ENCODE measurements around the gene TFF1.

Gene TFF1

GRCh38 chr21:42332557-42333317 lies 33.6 kb downstream of the TFF1 start:
- in situ Hi-C loops (cut with MboI; ENCODE audit: low pct_unique_long_range_greater_than_20kb, low sequenced_read_pairs): no loop called here
- DNase-seq: no peak

- in situ Hi-C loops (cut with MboI; ENCODE audit: low pct_unique_long_range_greater_than_20kb, low sequenced_read_pairs): no loop called here
- DNase-seq: no peak
Measured at GRCh38 chr21:42331660-42332059, 34.7 kb downstream of the TFF1 start.

- no peak for DNase-seq
- in situ Hi-C loops (cut with MboI; ENCODE audit: low pct_unique_long_range_greater_than_20kb, low sequenced_read_pairs): no loop called here
Measured at GRCh38 chr21:42330380-42331371, 35.7 kb downstream of the TFF1 start.

GRCh38 chr21:42324896-42325295 lies 41.4 kb downstream of the TFF1 start:
- no peak for DNase-seq
- in situ Hi-C loops (cut with MboI; ENCODE audit: low pct_unique_long_range_greater_than_20kb, low sequenced_read_pairs): no loop called here

- in situ Hi-C loops (cut with MboI; ENCODE audit: low pct_unique_long_range_greater_than_20kb, low sequenced_read_pairs): no loop called here
- DNase-seq: no peak
Measured at GRCh38 chr21:42321845-42322244, 44.5 kb downstream of the TFF1 start.

GRCh38 chr21:42321231-42321630 lies 45.1 kb downstream of the TFF1 start:
- DNase-seq: no peak
- in situ Hi-C loops (cut with MboI; ENCODE audit: low pct_unique_long_range_greater_than_20kb, low sequenced_read_pairs): no loop called here

GRCh38 chr21:42320791-42321190 lies 45.5 kb downstream of the TFF1 start:
- in situ Hi-C loops (cut with MboI; ENCODE audit: low pct_unique_long_range_greater_than_20kb, low sequenced_read_pairs): no loop called here
- DNase-seq: no peak

- no peak for DNase-seq
Measured at GRCh38 chr21:42319851-42320572, 46.3 kb downstream of the TFF1 start.

GRCh38 chr21:42319376-42319775 lies 47.0 kb downstream of the TFF1 start:
- in situ Hi-C loops (cut with MboI; ENCODE audit: low pct_unique_long_range_greater_than_20kb, low sequenced_read_pairs): no loop called here

More at GRCh38 chr21:42319851-42320572, 46.3 kb downstream of the TFF1 start:
- in situ Hi-C loops (cut with MboI; ENCODE audit: low pct_unique_long_range_greater_than_20kb, low sequenced_read_pairs): no loop called here

GRCh38 chr21:42317826-42318746 lies 48.2 kb downstream of the TFF1 start:
- in situ Hi-C loops (cut with MboI; ENCODE audit: low pct_unique_long_range_greater_than_20kb, low sequenced_read_pairs): no loop called here
- no peak for DNase-seq

More at GRCh38 chr21:42319376-42319775, 47.0 kb downstream of the TFF1 start:
- DNase-seq: no peak

- in situ Hi-C loops (cut with MboI; ENCODE audit: low pct_unique_long_range_greater_than_20kb, low sequenced_read_pairs): no loop called here
- DNase-seq: no peak
Measured at GRCh38 chr21:42317341-42317741, 49.0 kb downstream of the TFF1 start.

- in situ Hi-C loops (cut with MboI; ENCODE audit: low pct_unique_long_range_greater_than_20kb, low sequenced_read_pairs): no loop called here
- DNase-seq: no peak
Measured at GRCh38 chr21:42316891-42317290, 49.4 kb downstream of the TFF1 start.

- in situ Hi-C loops (cut with MboI; ENCODE audit: low pct_unique_long_range_greater_than_20kb, low sequenced_read_pairs): no loop called here
- no peak for DNase-seq
Measured at GRCh38 chr21:42315296-42315891, 50.9 kb downstream of the TFF1 start, which contains the start of gene TFF3. TFF3 (minus strand) TSS chr21:42315409; CDS start chr21:42315374, 35 bp downstream.

- in situ Hi-C loops (cut with MboI; ENCODE audit: low pct_unique_long_range_greater_than_20kb, low sequenced_read_pairs): no loop called here
Measured at GRCh38 chr21:42314616-42315295, 51.6 kb downstream of the TFF1 start.

GRCh38 chr21:42313501-42313969 lies 52.8 kb downstream of the TFF1 start:
- in situ Hi-C loops (cut with MboI; ENCODE audit: low pct_unique_long_range_greater_than_20kb, low sequenced_read_pairs): no loop called here
- DNase-seq: no peak

More at GRCh38 chr21:42314616-42315295, 51.6 kb downstream of the TFF1 start:
- no peak for DNase-seq

- DNase-seq: no peak
- in situ Hi-C loops (cut with MboI; ENCODE audit: low pct_unique_long_range_greater_than_20kb, low sequenced_read_pairs): no loop called here
Measured at GRCh38 chr21:42312626-42313104, 53.7 kb downstream of the TFF1 start.
